MM.1S (cell line): ENCODE data around the gene ARMS2.

ENCODE experiments used
- DNase-seq: peaks from one replicate; pipeline ENCODE4 v3.0.0-alpha.2; 2015
- H2AFZ ChIP-seq: fragments of 300-600 bp; sonication (generic); 2 replicates; pipeline ENCODE4 v1.6.0; 2016; ENCODE audit warnings: antibody characterized with exemption, low read length
- H3F3A ChIP-seq: fragments of 300-600 bp; sonication (generic); 2 replicates; pipeline ENCODE4 v1.6.1; 2016; ENCODE audit warnings: mild to moderate bottlenecking, antibody characterized with exemption, low read length, moderate library complexity, mixed read lengths; ENCODE audit not compliant: insufficient read depth
- H3K27ac ChIP-seq: fragments of 300-600 bp; sonication (generic); 2 replicates; pipeline ENCODE4 v1.5.1; 2016; ENCODE audit warnings: mild to moderate bottlenecking, low read length
- H3K27me3 ChIP-seq: fragments of 300-600 bp; sonication (generic); replicated peaks from 2 replicates; pipeline ENCODE4 v1.6.0; 2016; ENCODE audit warnings: low read length; ENCODE audit not compliant: insufficient read depth
- H3K36me3 ChIP-seq: fragments of 300-600 bp; sonication (generic); replicated peaks from 2 replicates; pipeline ENCODE4 v1.6.1; 2016; ENCODE audit warnings: mild to moderate bottlenecking, low read length, mixed read lengths; ENCODE audit not compliant: insufficient read depth
- H3K4me1 ChIP-seq: fragments of 300-600 bp; sonication (generic); 2 replicates; pipeline ENCODE4 v1.6.1; 2016; ENCODE audit warnings: low read length, mixed read lengths
- H3K4me2 ChIP-seq: fragments of 300-600 bp; sonication (generic); 2 replicates; pipeline ENCODE4 v1.6.0; 2016; ENCODE audit warnings: low read depth, low read length
- H3K4me3 ChIP-seq: fragments of 300-600 bp; sonication (generic); 2 replicates; pipeline ENCODE4 v1.5.1; 2016; ENCODE audit warnings: low read length, mixed read lengths
- H3K79me2 ChIP-seq: fragments of 300-600 bp; sonication (generic); 2 replicates; pipeline ENCODE4 v1.6.1; 2016; ENCODE audit warnings: mixed run types, low read length, mixed read lengths
- H3K9ac ChIP-seq: fragments of 300-600 bp; sonication (generic); 2 replicates; pipeline ENCODE4 v1.6.1; 2016; ENCODE audit warnings: low read length, mixed read lengths
- H3K9me2 ChIP-seq: fragments of 300-600 bp; sonication (generic); replicated peaks from 2 replicates; pipeline ENCODE4 v1.6.1; 2016; ENCODE audit warnings: mild to moderate bottlenecking, low read length, mixed read lengths; ENCODE audit not compliant: insufficient read depth
- H3K9me3 ChIP-seq: fragments of 300-600 bp; sonication (generic); replicated peaks from 2 replicates; pipeline ENCODE4 v1.6.1; 2016; ENCODE audit warnings: mild to moderate bottlenecking, low read length, mixed read lengths; ENCODE audit not compliant: insufficient read depth
- H4K20me1 ChIP-seq: fragments of 300-600 bp; sonication (generic); 2 replicates; pipeline ENCODE4 v1.6.1; 2016; ENCODE audit warnings: mild to moderate bottlenecking, low read length, moderate library complexity, mixed read lengths; ENCODE audit not compliant: insufficient read depth
- CTCF ChIP-seq: fragments of 300-600 bp; sonication (generic); IDR thresholded peaks from 2 replicates; pipeline ENCODE4 v1.5.1; 2016; ENCODE audit warnings: antibody characterized with exemption, low read length, mixed read lengths
- EZH2 ChIP-seq: fragments of 300-600 bp; sonication (generic); optimal IDR thresholded peaks from 2 replicates; pipeline ENCODE3; 2017; ENCODE audit warnings: low read depth, mild to moderate bottlenecking, antibody characterized with exemption, low read length, mixed read lengths
- EZH2phosphoT487 ChIP-seq: fragments of 300-600 bp; sonication (generic); IDR thresholded peaks from 2 replicates; pipeline ENCODE4 v1.6.1; 2018; ENCODE audit warnings: antibody characterized with exemption, low read length

Gene ARMS2

GRCh38 chr10:122454603-122455080 is at the start of gene ARMS2:
TSS of gene ARMS2 (plus strand) at chr10:122454653. CDS start at chr10:122454728, 75 bp downstream.
- Histone ChIP-seq H3K9me2 (no peaks in the 10 kb centered on the region), H3K4me1 (no peaks in the 10 kb centered on the region), H3K27ac (no peak within 1 kb of the TSS), H3K27me3 (no peaks in the 10 kb centered on the region), H3K9ac (no peak within 1 kb of the TSS), H3F3A (no peaks in the 10 kb centered on the region), H4K20me1 (no peaks in the 10 kb centered on the region), H3K9me3 (no peaks in the 10 kb centered on the region), H3K4me3 (no peak within 1 kb of the TSS), H3K79me2 (no peaks in the 10 kb centered on the region), H3K36me3 (no peaks in the 10 kb centered on the region), H3K4me2 (no peak within 1 kb of the TSS), H2AFZ (no peak within 1 kb of the TSS)
- no peak for DNase-seq
- TF ChIP-seq EZH2 (no peak), CTCF (no peak), EZH2phosphoT487 (no peak)

GRCh38 chr10:122407375-122408125 is 46.9 kb upstream of the ARMS2 start:
- H3K79me2 ChIP-seq, result no peaks in the 10 kb centered on the region
- H2AFZ ChIP-seq, result no peak overlapping the region
- TF ChIP-seq CTCF (no peak), EZH2phosphoT487 (no peak), EZH2 (no peak)
- no peaks in the 10 kb centered on the region for H3F3A ChIP-seq
- no peaks in the 10 kb centered on the region for H3K9me3 ChIP-seq
- H3K27me3 ChIP-seq, result no peaks in the 10 kb centered on the region
- H3K4me3 ChIP-seq, result no peak overlapping the region
- DNase-seq, result no peak
- H3K9me2 ChIP-seq, result no peaks in the 10 kb centered on the region
- H3K9ac ChIP-seq, result no peak overlapping the region
- H3K4me2 ChIP-seq, result no peak overlapping the region
- H3K4me1 ChIP-seq, result no peaks in the 10 kb centered on the region
- H3K36me3 ChIP-seq, result no peaks in the 10 kb centered on the region
- no peak overlapping the region for H3K27ac ChIP-seq
- H4K20me1 ChIP-seq, result no peaks in the 10 kb centered on the region

- Histone ChIP-seq H3K27me3 (no peaks in the 10 kb centered on the region), H3K4me3 (no peak overlapping the region), H4K20me1 (no peaks in the 10 kb centered on the region), H3K9ac (no peak overlapping the region), H3K27ac (no peak overlapping the region), H3K4me2 (no peak overlapping the region), H3K79me2 (no peaks in the 10 kb centered on the region), H3K4me1 (no peaks in the 10 kb centered on the region), H2AFZ (no peak overlapping the region), H3K9me3 (no peaks in the 10 kb centered on the region), H3K36me3 (no peaks in the 10 kb centered on the region), H3F3A (no peaks in the 10 kb centered on the region), H3K9me2 (no peaks in the 10 kb centered on the region)
- no peak for DNase-seq
- no peak for TF ChIP-seq CTCF
- TF ChIP-seq EZH2phosphoT487, result no peak
- TF ChIP-seq EZH2, result no peak
These were observed 41.1 kb upstream of the ARMS2 start for GRCh38 chr10:122413327-122413726.
